ENCODE results near the gene SPECC1.
A peak's percentile ranks its signal among the peaks of the same experiment; 100 is the strongest.

Gene SPECC1

GRCh38 chr17:20263595-20263994, 254.4 kb downstream of the SPECC1 start:
- no peak for DNase-seq (ENCODE audit: low read depth)
- no peak for TF ChIP-seq CTCF (conservative IDR thresholded peaks at IDR 0.05; ENCODE audit: low read depth, low read length)
- H3K4me3 ChIP-seq (ENCODE audit: low read length) = no peak overlapping the region

GRCh38 chr17:20264996-20265395, 255.8 kb downstream of the SPECC1 start:
- H3K4me3 ChIP-seq (ENCODE audit: low read length) = no peak overlapping the region
- DNase-seq (ENCODE audit: low read depth) = no peak
- no peak for TF ChIP-seq CTCF (conservative IDR thresholded peaks at IDR 0.05; ENCODE audit: low read depth, low read length)

- no peak overlapping the region for H3K4me3 ChIP-seq (ENCODE audit: low read length)
- DNase-seq (ENCODE audit: low read depth) = peak; percentile 34
- no peak for TF ChIP-seq CTCF (conservative IDR thresholded peaks at IDR 0.05; ENCODE audit: low read depth, low read length)
These were observed 257.8 kb downstream of the SPECC1 start for GRCh38 chr17:20266806-20267458.

- H3K4me3 ChIP-seq (ENCODE audit: low read length) = no peak overlapping the region
- TF ChIP-seq CTCF (conservative IDR thresholded peaks at IDR 0.05; ENCODE audit: low read depth, low read length) = no peak
These were observed 258.3 kb downstream of the SPECC1 start for GRCh38 chr17:20267459-20267842.

GRCh38 chr17:20270369-20270768, 261.2 kb downstream of the SPECC1 start:
- DNase-seq (ENCODE audit: low read depth) = no peak
- TF ChIP-seq CTCF (conservative IDR thresholded peaks at IDR 0.05; ENCODE audit: low read depth, low read length) = no peak

More at GRCh38 chr17:20267459-20267842, 258.3 kb downstream of the SPECC1 start:
- no peak for DNase-seq (ENCODE audit: low read depth)

GRCh38 chr17:20271011-20271610, 262.0 kb downstream of the SPECC1 start:
- DNase-seq (ENCODE audit: low read depth) = no peak
- no peak overlapping the region for H3K4me3 ChIP-seq (ENCODE audit: low read length)
- no peak for TF ChIP-seq CTCF (conservative IDR thresholded peaks at IDR 0.05; ENCODE audit: low read depth, low read length)

More at GRCh38 chr17:20270369-20270768, 261.2 kb downstream of the SPECC1 start:
- H3K4me3 ChIP-seq (ENCODE audit: low read length) = no peak overlapping the region

Measured in retinal pigment epithelial cell (primary cell).